Measurements from ENCODE around the gene PARL. TPM values are rescaled to one million over a fixed set of nuclear protein-coding genes. Genes with fewer than 3 reads are reported as not detected.

PARL gene
- total RNA-seq, 4 donors from 2014 or later = 7.4 to 69.9 (median 22.5) TPM

GRCh38 chr3:183815951-183816475 is 68.7 kb downstream of the PARL start:
- no peak overlapping the region for H3K4me3 ChIP-seq
- no peak for DNase-seq
- H3K27me3 ChIP-seq = no peaks in the 10 kb centered on the region
- H3K27ac ChIP-seq = no peak overlapping the region
- H3K4me1 ChIP-seq = no peaks in the 10 kb centered on the region
- no peaks in the 10 kb centered on the region for H3K9me3 ChIP-seq
- intact Hi-C loops (cut with DNase I; ENCODE audit: low total_unique reads) = no loop called here
- TF ChIP-seq POLR2A (IDR thresholded peaks at IDR 0.05) = no peak
- TF ChIP-seq CTCF (IDR thresholded peaks at IDR 0.05) = no peak
- no peaks in the 10 kb centered on the region for H3K36me3 ChIP-seq

DNA sequence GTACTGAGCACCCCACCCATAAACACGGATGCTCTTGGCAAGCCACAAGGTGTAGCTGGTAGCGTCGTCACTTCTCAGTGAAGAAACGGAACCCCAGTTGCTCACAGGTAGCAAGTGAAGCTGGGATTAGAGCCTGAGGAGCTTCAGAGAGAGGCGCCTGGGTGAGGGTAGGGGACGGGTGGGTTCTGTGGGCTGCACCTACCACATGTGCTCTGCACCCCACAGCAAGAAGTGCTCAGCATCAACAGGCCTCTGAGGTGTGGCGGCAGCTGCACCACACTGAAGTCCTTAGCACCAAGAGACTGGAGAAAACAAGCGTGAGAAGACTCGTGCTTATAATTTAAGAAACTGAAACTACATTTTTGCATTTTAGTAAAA is 69.1 kb downstream of the PARL start:
- intact Hi-C loops (cut with DNase I; ENCODE audit: low total_unique reads) = no loop called here
- no peak overlapping the region for H3K27ac ChIP-seq
- no peaks in the 10 kb centered on the region for H3K27me3 ChIP-seq
- DNase-seq = no peak
- no peaks in the 10 kb centered on the region for H3K9me3 ChIP-seq
- H3K36me3 ChIP-seq = no peaks in the 10 kb centered on the region
- no peaks in the 10 kb centered on the region for H3K4me1 ChIP-seq
- TF ChIP-seq POLR2A (IDR thresholded peaks at IDR 0.05) (no peak), CTCF (IDR thresholded peaks at IDR 0.05) (no peak)
- H3K4me3 ChIP-seq = no peak overlapping the region

DNA sequence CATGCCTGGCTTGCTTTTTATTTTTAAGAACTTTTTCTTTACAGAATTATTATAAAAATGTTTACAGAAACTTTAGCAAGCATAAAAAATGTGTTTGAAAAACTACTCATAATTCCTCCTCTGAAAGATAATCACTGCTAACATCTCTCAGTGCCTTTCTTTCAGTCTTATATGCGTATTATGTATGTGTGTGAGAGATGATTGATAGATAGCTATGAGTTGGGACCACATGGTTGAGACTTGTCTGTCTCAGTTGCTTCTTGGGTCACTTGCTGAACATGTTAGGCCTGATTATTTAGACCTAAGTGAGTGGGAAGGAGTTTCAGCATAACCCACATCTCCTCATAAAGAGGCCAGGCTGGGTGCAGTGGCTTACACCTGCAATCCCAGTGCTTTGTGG is 70.4 kb downstream of the PARL start:
- no peaks in the 10 kb centered on the region for H3K27me3 ChIP-seq

GRCh38 chr3:183812761-183813445 is 71.8 kb downstream of the PARL start:
- no peak overlapping the region for H3K4me3 ChIP-seq
- H3K36me3 ChIP-seq = no peaks in the 10 kb centered on the region
- no peaks in the 10 kb centered on the region for H3K27me3 ChIP-seq
- H3K27ac ChIP-seq = no peak overlapping the region
- no peaks in the 10 kb centered on the region for H3K4me1 ChIP-seq
- TF ChIP-seq POLR2A (IDR thresholded peaks at IDR 0.05) (no peak), CTCF (IDR thresholded peaks at IDR 0.05) (no peak)
- no peak for DNase-seq
- intact Hi-C loops (cut with DNase I; ENCODE audit: low total_unique reads) = no loop called here
- no peaks in the 10 kb centered on the region for H3K9me3 ChIP-seq

More for the DNA sequence above, 70.4 kb downstream of the PARL start:
- intact Hi-C loops (cut with DNase I; ENCODE audit: low total_unique reads) = no loop called here
- H3K9me3 ChIP-seq = no peaks in the 10 kb centered on the region
- no peak for TF ChIP-seq POLR2A (IDR thresholded peaks at IDR 0.05)
- no peak for TF ChIP-seq CTCF (IDR thresholded peaks at IDR 0.05)
- H3K4me1 ChIP-seq = no peaks in the 10 kb centered on the region
- no peak overlapping the region for H3K4me3 ChIP-seq
- no peaks in the 10 kb centered on the region for H3K36me3 ChIP-seq
- H3K27ac ChIP-seq = no peak overlapping the region
- no peak for DNase-seq

DNA sequence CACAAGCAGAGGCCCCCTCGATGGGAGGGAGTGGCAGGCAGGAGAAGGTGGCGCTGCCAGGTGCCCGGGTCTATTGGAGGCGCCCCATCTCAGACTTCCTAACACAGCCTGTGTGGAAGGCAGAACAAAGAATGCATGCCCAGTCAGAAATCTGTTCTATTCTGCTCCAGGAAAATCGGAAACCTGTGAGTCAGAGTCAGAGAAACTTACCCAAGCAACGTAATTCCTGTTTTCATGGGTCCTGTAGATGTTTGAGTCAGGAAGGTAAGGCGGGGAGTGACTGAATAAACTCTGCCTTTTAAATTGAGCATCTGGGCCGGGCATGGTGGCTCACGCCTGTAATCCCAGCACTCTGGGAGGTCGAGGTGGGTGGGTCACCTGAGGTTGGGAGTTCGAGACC is 73.0 kb downstream of the PARL start:
- Histone ChIP-seq H3K4me1 (no peaks in the 10 kb centered on the region), H3K36me3 (no peaks in the 10 kb centered on the region), H3K9me3 (no peaks in the 10 kb centered on the region), H3K27ac (no peak overlapping the region), H3K27me3 (no peaks in the 10 kb centered on the region), H3K4me3 (no peak overlapping the region)
- TF ChIP-seq POLR2A (IDR thresholded peaks at IDR 0.05) = no peak
- intact Hi-C loops (cut with DNase I; ENCODE audit: low total_unique reads) = no loop called here
- DNase-seq = no peak

Measured in uterus (tissue), 4 donors.